Stimulated activated CD8-positive, alpha-beta memory T cell treated with anti-CD3 and anti-CD28 coated beads, Interleukin-2, amount 100 ng/mL, for 48 hours (primary cell): ENCODE results near the gene AFAP1.

Experiments
- DNase-seq, 2 donors: peaks; one replicate each; pipeline ENCODE4 v3.0.0-alpha.2; 2020; ENCODE audit warnings: low read depth in 2 of 2

The AFAP1 gene

DNA sequence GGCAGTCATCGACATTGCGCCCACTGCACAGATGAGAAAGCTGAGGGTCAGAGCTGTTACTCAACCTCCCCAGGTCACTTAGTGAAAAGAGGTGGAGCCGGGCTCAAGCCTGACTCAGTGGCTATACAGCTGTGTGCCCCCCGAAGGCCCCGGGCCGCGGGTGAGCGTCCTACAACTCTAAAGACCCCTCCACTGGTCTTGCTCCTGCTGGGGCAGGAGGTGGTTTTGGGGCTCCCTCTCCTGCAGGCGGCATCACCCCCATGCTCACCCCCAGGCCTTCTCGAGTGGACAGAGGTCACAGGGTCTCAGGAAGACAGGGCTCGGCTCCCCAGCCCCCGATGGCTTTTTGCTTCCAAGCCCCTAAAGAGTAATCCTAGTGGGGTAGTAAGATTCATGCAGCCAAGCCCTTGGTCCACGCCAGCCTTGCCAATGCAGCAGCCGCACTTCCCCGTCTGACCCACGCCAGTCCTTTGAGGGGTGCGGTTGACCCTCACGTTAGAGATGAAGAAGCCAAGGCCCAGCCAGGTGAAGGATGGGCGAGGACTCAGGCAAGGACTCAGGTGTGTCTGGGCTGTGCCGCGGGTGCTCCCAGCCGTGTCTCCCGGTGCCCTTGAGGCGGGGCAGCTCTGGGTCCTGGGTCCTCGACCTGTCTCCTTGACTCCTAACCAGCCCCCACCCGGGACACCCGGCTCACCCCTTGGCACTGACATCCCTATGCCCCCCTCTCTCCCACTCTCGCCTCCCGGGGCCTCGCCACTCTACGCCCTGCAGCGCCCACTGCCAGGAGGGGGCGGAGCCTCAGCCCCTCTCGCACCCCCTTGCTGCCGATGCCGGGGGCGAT is 200.4 kb downstream of the AFAP1 start:
- DNase-seq, result no peak

DNA sequence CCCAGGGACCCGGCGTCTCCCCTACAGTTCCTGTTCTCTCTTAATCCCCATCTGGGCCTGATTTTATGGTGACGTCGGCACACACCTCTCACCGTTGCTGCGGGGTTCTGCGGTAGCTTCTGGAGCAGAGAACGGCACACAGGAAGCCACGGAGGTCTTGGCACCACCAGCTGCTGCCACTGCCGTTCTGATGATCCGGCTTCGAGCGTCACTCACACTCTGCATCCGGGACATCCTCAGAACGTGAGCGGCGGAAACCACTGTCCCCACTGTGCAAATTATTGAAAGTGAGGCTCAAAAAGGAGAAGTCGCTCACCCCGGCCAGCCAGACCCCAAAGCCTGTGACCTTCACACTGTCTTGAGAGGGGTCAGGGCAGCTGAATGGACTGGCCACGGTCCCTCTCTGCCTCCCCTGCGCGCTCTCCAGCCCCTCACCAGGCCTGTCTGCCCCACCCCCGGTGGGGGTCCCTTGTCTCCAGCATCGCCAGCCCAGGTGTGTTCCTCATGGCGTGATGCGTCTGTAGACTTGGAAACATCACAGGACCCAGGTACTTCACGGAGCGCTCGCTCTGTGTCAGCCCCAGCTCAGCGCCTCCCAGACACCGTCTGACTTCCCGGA is 201.1 kb downstream of the AFAP1 start:
- no peak for DNase-seq

DNA sequence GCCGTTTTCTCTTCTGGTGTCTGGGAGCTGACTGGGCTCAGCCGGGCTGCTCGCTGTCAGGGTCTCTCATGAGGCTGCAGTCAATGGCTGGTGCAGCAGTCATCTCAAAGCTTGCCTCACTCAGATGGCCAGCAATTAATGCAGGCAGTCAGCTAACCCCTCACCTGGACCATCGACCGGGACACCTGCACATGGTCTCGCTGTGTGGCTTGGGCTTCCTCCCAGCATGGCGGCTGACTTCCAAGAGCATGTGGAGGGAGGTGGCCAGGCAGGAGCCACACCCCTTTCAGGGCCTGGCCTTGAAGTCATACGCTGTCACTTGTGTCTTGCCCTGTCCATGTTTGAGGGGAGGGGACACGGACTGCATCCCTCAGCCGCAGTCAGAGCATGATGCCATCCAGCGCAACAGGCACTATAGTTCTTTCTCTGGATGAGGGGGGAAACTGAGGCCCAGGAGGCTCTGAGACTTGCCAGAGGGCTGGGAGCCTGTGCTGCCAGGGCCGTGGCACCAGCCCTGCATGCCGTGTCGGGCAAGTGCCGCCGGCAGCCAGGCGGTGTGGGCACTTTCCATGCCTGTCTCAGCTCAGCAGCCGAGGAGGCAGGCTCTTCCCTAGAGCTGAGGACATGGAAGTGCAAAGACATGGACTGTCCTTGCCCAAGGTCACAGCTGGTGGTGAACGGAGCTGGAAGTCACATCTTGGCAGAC is 201.8 kb downstream of the AFAP1 start:
- DNase-seq, result no peak

DNA sequence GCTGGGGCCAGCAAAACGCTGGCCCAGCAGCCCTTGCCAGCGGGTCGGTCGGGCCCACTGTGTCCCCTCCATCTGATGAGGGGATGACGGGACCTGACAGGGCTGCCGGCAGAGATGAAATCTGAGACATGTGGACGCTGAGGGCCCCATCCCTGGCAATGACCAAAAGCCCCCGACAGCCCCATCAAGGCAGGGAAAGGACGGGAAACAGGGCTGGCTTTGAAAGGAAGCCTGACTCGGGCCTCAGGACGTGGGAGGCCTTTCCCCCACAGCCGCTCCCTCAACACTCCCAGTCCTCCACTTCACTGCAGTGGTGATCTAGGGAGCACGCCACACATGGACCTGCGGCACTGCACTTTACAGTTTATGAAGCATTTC is 202.4 kb downstream of the AFAP1 start:
- no peak for DNase-seq

DNA sequence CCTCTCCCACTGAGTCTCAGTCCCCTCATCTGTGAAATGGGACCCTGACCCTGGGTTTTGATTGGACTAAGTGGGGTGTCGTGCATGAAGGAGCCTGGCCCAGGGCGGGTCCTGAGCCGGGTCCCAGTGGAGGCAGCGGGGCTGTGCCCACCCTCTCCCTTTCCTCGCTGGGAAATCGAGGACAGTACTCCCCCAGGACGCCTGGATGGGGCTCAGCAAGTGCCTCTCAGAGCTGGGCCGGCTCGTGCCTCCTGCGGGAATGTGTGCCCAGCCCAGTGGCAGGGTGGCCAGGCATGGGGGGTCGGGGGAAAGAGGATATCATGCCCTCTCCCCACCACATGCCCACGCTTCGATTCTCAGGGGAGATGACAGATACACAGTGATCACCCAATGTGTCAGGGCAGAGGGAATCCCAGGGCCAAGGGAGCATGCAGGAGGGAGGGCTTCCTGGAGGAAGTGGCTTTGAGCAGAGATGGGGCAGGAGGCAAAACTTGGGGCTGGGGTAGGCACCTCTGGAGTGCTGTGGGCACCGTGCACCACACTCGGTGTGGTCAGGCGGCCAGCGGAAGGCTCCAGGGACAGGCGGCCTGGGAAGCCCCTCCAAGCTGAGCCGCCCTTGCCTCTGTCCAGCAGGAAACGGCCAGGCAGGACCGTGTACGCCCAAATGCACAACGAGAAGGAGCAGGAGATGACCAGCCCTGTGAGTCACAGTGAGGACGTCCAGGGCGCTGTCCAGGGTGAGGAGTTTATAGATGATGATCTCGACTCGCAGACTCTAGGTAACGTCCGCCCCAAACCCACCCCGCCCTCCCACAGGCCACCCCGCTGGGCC is 203.0 kb downstream of the AFAP1 start:
- no peak for DNase-seq

DNA sequence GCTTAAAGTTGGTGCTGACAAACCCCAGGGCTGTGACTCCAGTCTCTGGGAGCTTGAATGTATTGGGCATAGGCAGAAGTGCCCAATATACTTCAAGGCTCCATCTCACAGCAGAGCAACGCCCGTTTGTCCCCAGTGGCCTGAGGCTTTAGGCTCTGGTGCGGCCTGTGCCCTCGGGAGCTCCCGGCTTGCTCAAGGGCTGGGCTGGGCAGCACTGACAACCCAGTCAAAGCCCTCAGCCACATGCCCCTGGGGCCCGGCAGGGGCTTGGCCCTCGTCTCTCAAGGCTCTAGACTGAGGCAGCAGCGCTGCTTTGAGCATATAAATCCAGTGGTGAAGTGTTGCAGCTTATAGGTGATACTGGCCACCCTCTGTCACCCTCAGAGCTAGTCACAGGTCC is 203.7 kb downstream of the AFAP1 start:
- DNase-seq, result no peak

DNA sequence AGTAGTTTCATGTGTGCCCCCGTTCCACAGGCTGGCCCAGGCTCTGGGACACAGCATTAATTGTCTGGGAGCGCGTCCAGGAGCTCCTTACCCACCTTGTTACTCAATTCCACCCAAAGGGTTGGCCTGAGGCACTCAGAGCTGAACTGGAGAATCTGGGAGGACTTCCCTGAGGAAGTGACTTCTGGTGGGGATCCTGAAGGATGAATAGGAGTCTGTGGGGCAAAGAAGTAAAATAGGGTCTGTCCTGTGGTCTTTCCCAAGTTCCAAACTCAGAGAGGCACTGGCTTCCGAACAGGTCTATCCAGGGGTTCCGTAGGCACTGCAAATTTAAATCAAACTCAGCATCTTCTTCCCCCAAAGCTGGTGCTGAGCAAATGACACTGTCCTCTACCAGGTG is 204.3 kb downstream of the AFAP1 start:
- DNase-seq, result no peak

DNA sequence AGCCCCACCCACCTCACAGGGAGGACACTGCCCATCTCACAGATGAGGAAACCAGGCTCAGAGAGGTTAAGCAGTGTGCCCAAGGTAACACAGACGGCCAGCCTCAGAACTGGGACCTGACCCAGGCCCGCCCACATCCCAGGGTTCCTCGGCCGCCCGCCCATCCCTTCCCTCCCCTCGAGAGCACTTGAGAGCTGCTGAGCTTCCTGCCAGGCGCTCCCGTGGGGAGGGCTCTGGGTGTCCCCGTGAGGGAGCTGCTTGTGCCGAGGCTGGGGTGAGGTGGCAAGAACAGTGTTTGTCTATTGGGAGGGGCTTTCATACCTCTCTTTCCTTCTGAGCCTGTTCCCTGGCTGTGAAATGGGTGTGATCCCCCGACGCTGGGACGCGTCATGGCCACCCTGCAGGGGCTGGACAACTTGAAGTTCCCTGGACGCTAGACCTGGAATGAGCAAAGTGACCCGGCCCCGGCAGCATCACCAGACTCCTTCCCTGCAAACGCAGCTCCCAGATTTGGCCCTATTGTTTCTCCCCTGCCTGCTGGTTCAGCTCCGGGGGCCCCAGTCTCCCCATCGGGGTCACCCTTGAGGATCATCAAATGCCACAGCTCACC is 204.9 kb downstream of the AFAP1 start:
- no peak for DNase-seq

DNA sequence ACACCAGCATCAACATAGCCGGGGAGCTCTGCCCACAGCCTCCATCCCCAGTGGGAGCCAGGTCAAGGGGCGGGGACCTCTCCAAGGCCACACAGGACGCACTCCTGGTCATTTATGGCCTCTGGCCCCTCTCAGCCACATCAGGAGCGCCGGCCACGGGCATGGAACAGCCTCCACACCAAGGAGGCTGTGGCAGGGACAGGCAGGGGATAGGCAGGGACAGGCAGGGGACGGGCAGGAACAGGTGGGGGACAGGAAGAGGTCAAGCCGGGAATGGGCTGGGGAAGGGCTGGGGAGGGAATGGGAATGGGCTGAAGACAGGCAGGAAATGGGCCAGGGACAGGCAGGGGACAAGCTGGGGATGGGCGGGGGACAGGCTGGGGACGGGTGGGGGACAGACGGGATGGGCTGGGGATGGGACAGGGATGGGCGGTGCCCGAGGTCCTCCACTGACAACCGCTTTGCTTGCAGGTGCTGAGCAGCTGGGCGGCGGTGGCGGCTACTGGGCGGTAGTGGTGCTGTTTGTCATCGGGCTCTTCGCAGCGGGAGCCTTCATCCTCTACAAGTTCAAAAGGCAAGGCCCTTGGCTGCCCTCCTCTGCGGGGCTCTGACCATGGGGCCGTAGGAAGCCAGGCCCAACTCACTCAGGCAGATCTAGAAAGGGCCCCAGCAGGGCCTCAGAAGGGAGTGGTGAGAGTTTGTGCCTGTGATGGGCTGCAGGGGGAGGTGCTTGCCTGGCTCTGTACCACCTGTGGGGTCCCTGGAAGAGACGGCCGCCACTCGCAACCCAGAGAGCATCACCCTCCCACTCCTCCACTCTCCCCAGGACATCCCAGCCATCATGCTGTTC is 205.6 kb downstream of the AFAP1 start:
- no peak for DNase-seq

DNA sequence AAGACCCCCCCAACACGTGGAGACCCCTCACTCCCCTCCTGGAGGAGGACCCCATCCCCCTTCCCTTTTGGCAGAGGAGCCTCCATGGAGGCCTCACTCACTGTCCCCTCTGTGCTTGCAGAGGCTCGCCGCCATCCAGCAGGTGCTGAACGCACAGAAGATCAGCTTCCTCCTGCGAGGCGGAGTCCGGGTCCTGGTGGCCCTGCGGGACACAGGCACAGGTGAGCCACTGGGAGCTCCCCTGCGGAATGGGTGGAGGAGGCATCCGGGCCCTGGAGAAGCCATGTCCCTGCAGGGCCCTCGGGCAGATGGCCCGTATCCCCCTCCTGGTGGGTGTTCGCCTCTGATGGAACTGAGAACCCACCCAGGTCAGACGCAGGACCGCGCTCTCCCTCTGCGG is 206.5 kb downstream of the AFAP1 start:
- DNase-seq, result no peak

DNA sequence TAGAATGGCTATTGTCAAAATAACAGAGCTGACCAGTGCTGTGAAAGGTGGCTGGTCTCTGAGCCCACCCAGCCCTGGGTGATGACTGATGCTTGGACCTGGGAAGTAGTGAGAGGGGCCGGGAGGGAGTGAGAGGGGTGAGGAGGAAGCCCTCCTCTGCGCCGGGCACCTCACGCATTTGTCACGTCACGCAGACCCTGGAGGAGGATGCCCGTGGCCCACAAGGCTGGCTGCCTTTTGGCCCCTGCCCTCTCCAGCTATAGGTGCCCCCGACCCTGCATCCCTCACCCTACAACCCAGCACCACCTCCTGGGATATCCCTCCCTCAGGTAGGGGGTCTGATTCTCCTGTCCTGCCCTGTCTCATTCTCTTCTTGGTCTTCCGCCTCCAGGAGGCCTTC is 207.4 kb downstream of the AFAP1 start:
- DNase-seq, result no peak

DNA sequence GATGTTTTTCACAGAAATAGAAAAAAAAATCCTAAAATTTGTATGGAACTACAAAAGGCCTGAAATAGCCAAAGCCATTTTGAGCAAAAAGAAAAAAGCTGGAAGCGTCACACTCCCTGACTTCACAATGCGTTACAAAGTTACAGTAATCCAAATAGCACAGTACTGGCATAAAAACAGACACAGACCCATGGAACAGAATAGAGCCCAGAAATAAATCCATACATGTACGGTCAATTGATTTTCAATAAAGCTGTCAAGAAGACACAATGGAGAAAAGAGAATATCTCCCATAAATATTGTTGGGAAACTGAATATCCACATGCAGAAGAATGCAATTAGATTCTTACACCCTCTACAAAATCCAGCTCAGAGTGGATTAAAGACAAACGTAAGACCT is 208.2 kb downstream of the AFAP1 start:
- no peak for DNase-seq

DNA sequence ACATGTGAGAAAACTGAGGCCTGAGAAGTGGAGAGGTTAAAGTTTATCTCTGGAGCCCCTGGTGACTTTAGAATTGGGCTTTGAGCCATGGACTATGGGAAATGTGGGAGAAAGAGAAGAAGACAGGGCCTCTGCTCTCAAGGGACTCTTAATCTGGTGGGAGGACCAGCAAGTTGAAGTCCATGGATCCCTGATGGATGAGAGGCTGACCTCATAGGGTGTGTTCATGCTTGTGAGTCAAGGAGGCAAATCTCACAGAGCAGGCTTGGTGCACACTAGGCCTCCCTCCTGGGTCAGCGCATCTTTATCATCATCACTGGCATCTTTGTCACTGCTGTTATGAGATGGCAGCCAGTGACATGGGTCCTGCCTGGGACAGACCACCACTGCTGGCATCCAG is 211.9 kb downstream of the AFAP1 start:
- no peak for DNase-seq

DNA sequence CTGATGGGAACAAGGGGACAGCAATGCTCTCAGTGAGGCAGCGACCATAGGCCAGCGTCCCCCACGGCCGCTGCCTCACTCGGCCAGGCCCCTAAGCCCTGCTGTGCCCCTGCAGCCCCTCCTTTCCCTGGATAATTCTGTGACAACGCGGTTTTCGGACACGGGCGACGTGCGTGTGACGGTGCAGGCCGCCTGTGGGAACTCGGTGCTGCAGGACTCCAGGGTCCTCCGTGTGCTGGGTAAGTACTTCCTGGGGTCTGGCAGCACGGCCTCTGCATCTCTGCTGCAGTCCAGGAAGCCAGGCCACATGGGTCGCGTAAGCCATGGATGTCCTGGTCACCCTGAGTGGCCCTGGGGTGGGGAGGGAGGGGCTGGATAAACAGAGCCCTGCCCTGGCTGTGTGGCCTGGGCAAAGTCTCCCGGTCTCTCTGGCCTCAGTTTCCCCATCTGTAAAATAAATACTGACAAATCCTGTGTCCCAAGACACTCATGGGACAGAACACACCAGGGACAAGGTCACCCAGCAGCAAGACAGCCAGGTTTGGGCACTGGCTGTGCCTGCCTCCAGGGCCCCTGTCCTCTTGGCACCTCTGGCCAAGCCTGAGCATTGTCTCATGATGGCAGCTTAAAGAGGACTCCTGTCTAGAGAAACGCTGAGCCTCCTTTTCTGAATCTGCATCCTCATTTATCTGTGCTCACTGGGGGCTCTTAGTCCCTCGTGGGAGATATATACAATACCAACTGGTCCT is 212.8 kb downstream of the AFAP1 start:
- no peak for DNase-seq

DNA sequence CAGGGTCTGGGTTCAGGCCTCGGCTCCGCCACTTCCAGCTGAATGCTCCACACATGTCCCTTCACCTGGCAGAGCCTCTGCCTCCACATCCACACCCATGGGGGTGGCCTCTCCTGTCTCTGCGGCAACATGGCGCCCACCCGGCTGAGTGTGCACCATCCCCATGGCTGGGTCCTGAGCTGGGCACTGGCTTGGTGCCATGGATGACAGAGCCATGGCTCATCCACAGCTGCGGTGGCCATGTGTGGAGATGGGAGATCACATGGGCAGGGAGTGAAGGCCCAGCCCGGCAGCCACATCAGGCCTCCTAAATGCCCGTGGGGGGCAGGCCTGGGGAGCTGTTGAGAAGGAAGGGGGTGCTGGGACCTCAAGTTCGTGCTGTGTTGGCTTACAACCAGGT is 213.7 kb downstream of the AFAP1 start:
- DNase-seq, result no peak

DNA sequence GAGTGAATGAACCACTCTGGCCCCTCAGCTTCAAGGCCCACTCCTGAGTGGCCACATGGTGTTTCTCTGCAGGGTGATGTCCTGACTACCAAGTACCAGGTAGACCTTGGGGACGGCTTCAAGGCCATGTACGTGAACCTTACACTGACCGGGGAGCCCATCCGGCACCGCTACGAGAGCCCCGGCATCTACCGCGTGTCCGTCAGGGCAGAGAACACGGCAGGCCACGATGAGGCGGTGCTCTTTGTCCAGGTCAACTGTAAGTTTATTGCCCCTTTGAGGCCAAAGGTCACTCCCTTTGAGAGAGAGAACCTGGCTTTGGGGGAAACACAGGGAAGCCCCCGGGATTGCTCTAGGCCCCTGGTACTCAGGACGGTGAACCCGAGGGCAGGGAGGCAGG is 216.0 kb downstream of the AFAP1 start:
- no peak for DNase-seq

DNA sequence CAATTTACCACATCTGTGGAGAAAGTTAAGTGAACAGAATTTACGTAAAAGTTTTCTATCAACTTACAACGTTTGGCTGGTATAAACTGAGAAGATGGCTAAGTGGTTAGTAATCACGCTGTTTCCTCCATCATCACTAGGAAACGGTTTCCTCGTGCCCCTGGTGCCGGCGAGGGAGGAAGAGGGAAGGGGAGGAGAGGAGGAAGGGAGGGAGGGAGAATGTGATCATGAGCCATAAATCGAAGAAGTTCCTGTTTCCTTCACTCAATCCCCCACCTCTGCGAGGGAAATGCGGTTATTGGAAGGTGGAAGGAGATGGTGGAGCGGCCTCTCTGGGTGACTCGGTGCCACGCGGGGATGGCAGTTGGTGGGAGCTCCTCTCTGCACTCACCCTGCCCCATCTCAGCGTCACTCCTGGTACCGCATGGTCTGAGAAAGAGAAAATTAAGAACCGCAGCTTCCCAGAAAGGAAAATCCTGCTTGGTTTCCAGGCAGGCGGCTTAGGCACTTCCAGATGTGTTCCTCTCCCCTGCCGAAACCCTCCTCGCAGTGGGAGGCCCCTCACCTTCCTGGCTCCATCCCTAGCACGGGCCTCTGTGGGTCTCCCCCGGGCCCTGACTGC is 216.8 kb downstream of the AFAP1 start:
- DNase-seq, result no peak

DNA sequence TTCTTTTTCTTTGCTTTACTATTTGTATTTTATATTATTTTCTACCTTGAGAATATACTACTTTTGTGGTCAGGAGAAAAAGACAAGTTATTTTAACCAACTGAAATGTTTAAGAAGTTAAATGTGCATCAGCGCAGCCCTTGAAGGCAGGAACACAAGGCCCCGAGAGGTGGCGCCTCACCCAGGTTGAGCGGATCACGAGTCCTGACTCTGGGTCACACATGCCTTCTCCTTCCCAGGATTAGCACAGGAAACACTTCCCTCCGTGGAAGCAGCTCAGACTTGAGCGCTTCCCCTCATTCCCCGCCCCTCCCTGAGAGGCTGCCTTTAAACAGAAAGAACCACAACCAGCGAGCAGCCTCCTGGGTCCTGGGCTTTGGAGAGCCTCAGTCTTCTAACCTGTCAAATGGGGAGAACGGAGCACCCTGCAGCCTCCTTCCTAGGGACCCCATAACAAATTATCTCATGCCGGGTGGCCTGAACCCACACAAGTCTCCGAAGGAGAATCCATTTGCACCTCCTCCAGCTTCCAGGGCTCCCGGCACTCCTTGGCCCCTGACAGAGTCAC is 217.6 kb downstream of the AFAP1 start:
- DNase-seq, result no peak
